Measurements from ENCODE around the gene MUS81. TPM values are rescaled to one million over a fixed set of nuclear protein-coding genes. Genes with fewer than 3 reads are reported as not detected.

MUS81 gene
- total and polyA plus RNA-seq, 2 experiments from 2014 or later = 23.8 to 47.0 TPM

- TF ChIP-seq EZH2 (IDR thresholded peaks at IDR 0.05; ENCODE audit: borderline replicate concordance) (no peak), CTCF (IDR thresholded peaks at IDR 0.05; ENCODE audit: poor library complexity) (no peak), EZH2phosphoT487 (IDR thresholded peaks at IDR 0.05; ENCODE audit: low read depth, severe bottlenecking, unreplicated experiment) (no peak)
- Histone ChIP-seq H3K27ac (peak within 1 kb of the TSS; percentile 99), H3K4me1 (ENCODE audit: insufficient read depth) (peaks cover 34% of the 10 kb centered on the region), H3K4me3 (peak within 1 kb of the TSS; percentile 95), H4K20me1 (ENCODE audit: insufficient read depth, poor library complexity, severe bottlenecking) (peaks cover 35% of the 10 kb centered on the region), H3K9me3 (ENCODE audit: low read depth) (no peaks in the 10 kb centered on the region), H3K4me2 (peak within 1 kb of the TSS; percentile 92), H2AFZ (peak within 1 kb of the TSS; percentile 26), H3K79me2 (peaks cover 59% of the 10 kb centered on the region), H3K36me3 (replicated peaks; ENCODE audit: insufficient read depth, low read depth) (no peaks in the 10 kb centered on the region), H3K9me2 (replicated peaks; ENCODE audit: insufficient read depth) (no peaks in the 10 kb centered on the region), H3K27me3 (no peaks in the 10 kb centered on the region)
- peak; percentile 99 for DNase-seq (ENCODE audit: low spot score)
- WGBS (ENCODE audit: low lambda C conversion rate, missing lambda C conversion rate) = 1% methylated on average over 70 of the region's 92 CpGs
Measured at GRCh38 chr11:65857853-65858680, 2.2 kb upstream of the MUS81 start, which contains the start of gene CFL1. Gene CFL1 (minus strand): TSS chr11:65858180. CDS start chr11:65858099, 81 bp downstream.

- Histone ChIP-seq H3K79me2 (peaks cover 54% of the 10 kb centered on the region), H3K36me3 (replicated peaks; ENCODE audit: insufficient read depth, low read depth) (no peaks in the 10 kb centered on the region), H2AFZ (peak overlapping the region; percentile 22), H3K27ac (peak overlapping the region; percentile 97), H3K9me2 (replicated peaks; ENCODE audit: insufficient read depth) (no peaks in the 10 kb centered on the region), H3K27me3 (no peaks in the 10 kb centered on the region), H3K4me3 (peak overlapping the region; percentile 41), H3K9me3 (ENCODE audit: low read depth) (no peaks in the 10 kb centered on the region), H4K20me1 (ENCODE audit: insufficient read depth, poor library complexity, severe bottlenecking) (peaks cover 31% of the 10 kb centered on the region), H3K4me1 (ENCODE audit: insufficient read depth) (peaks cover 28% of the 10 kb centered on the region), H3K4me2 (peak overlapping the region; percentile 90)
- DNase-seq (ENCODE audit: low spot score) = no peak
- WGBS (ENCODE audit: low lambda C conversion rate, missing lambda C conversion rate) = 2% methylated on average over 10 of the region's 10 CpGs
- no peak for TF ChIP-seq EZH2phosphoT487 (IDR thresholded peaks at IDR 0.05; ENCODE audit: low read depth, severe bottlenecking, unreplicated experiment)
- no peak for TF ChIP-seq CTCF (IDR thresholded peaks at IDR 0.05; ENCODE audit: poor library complexity)
- TF ChIP-seq EZH2 (IDR thresholded peaks at IDR 0.05; ENCODE audit: borderline replicate concordance) = no peak
Measured at GRCh38 chr11:65858681-65859087, 1.5 kb upstream of the MUS81 start.

- TF ChIP-seq EZH2 (IDR thresholded peaks at IDR 0.05; ENCODE audit: borderline replicate concordance) (no peak), CTCF (IDR thresholded peaks at IDR 0.05; ENCODE audit: poor library complexity) (peak; percentile 16)
- Histone ChIP-seq H3K9me2 (replicated peaks; ENCODE audit: insufficient read depth) (no peaks in the 10 kb centered on the region), H3K4me3 (peak overlapping the region; percentile 41), H3K4me2 (peak overlapping the region; percentile 90), H2AFZ (peak overlapping the region; percentile 34), H3K27ac (peak overlapping the region; percentile 97), H3K27me3 (no peaks in the 10 kb centered on the region), H3K36me3 (replicated peaks; ENCODE audit: insufficient read depth, low read depth) (no peaks in the 10 kb centered on the region), H3K4me1 (ENCODE audit: insufficient read depth) (peaks cover 25% of the 10 kb centered on the region), H4K20me1 (ENCODE audit: insufficient read depth, poor library complexity, severe bottlenecking) (peaks cover 31% of the 10 kb centered on the region), H3K79me2 (peaks cover 54% of the 10 kb centered on the region), H3K9me3 (ENCODE audit: low read depth) (no peaks in the 10 kb centered on the region)
- WGBS (ENCODE audit: low lambda C conversion rate, missing lambda C conversion rate) = 2% methylated on average over 44 of the region's 46 CpGs
- peak; percentile 100 for DNase-seq (ENCODE audit: low spot score)
Measured at GRCh38 chr11:65859095-65859811, 980 bp upstream of the MUS81 start.
